K562 (cell line): Measurements from ENCODE around the gene DRC3. TPM values are rescaled to one million over a fixed set of nuclear protein-coding genes. Genes with fewer than 3 reads are reported as not detected.
A peak's percentile ranks its signal among the peaks of the same experiment; 100 is the strongest.

Experiments
- ARID3A ChIP-seq: IDR thresholded peaks from 2 replicates; pipeline ENCODE4 v1.6.1; 2012; ENCODE audit warnings: low read depth, low read length, improper control_type of control experiment, borderline replicate concordance
- BACH1 ChIP-seq: fragments of 200-800 bp; sonication (Bioruptor generic); IDR thresholded peaks from 2 replicates; pipeline ENCODE4 v1.6.1; 2016; ENCODE audit warnings: missing genetic modification characterization, missing compliant biosample characterization
- CBFA2T2 ChIP-seq: fragments of 450-650 bp; conservative IDR thresholded peaks from 2 replicates; pipeline ENCODE4 v1.6.1; 2017; ENCODE audit warnings: mild to moderate bottlenecking
- DDX20 ChIP-seq: fragments of 450-650 bp; IDR thresholded peaks from 2 replicates; pipeline ENCODE4 v1.6.1; 2016; ENCODE audit warnings: missing genetic modification characterization, low read depth, mild to moderate bottlenecking, missing compliant biosample characterization, moderate library complexity
- EHMT2 ChIP-seq: fragments of 450-650 bp; IDR thresholded peaks from 2 replicates; pipeline ENCODE4 v1.6.1; 2018; ENCODE audit warnings: antibody characterized with exemption
- GABPB1 ChIP-seq: sonication (generic); formaldehyde crosslinking; IDR thresholded peaks from 2 replicates; pipeline ENCODE4 v1.8.0; 2022; ENCODE audit warnings: mild to moderate bottlenecking, missing genetic modification reagents
- GABPB2 ChIP-seq: fragments of 250-450 bp; sonication (Bioruptor Pico); conservative IDR thresholded peaks from 2 replicates; pipeline ENCODE4 v1.5.1; 2021; ENCODE audit warnings: mild to moderate bottlenecking
- HMG20B ChIP-seq: fragments of 250-450 bp; sonication (Bioruptor Pico); IDR thresholded peaks from 2 replicates; pipeline ENCODE4 v1.5.0; 2021; ENCODE audit warnings: mild to moderate bottlenecking
- JUND ChIP-seq, 2 experiments: IDR thresholded peaks; 2 replicates in 1 of 2; 3 replicates in 1 of 2; pipeline ENCODE4 v1.6.1; 2011; ENCODE audit warnings: borderline replicate concordance in 2 of 2, low read depth in 2 of 2, low read length in 2 of 2, improper control_type of control experiment in 1 of 2, missing biosample characterization in 1 of 2, missing genetic modification characterization in 1 of 2, missing genetic modification reagents in 1 of 2
- MYC ChIP-seq, 2 experiments: fragments of 250-450 bp in 1 of 2; sonication (Bioruptor Pico) in 1 of 2; IDR thresholded peaks; 2 replicates each; pipeline versions ENCODE4 v1.5.1 to v1.6.1; 2012 to 2021; ENCODE audit warnings: low read depth in 2 of 2, borderline replicate concordance in 1 of 2, improper control_type of control experiment in 1 of 2, low read length in 1 of 2, mild to moderate bottlenecking in 1 of 2, moderate library complexity in 1 of 2
- NR2C1 ChIP-seq, 2 experiments: fragments of 450-650 bp; IDR thresholded peaks; 2 replicates each; pipeline ENCODE4 v1.6.1; 2017; ENCODE audit warnings: mild to moderate bottlenecking in 2 of 2, antibody characterized with exemption in 1 of 2, inconsistent platforms in 1 of 2, missing compliant biosample characterization in 1 of 2, missing genetic modification characterization in 1 of 2
- SMARCC2 ChIP-seq: fragments of 450-650 bp; IDR thresholded peaks from 2 replicates; pipeline ENCODE4 v1.6.1; 2017; ENCODE audit warnings: antibody characterized with exemption, moderate library complexity, mild to moderate bottlenecking, low read depth
- SRF ChIP-seq, 2 experiments: fragments of 250-450, 450-650 bp in 1 of 2; sonication (Bioruptor Pico) in 1 of 2; sonication (generic) in 1 of 2; formaldehyde crosslinking; IDR thresholded peaks; 2 replicates each; pipeline versions ENCODE4 v1.5.0 to v1.5.1; 2020 to 2022; ENCODE audit warnings: mild to moderate bottlenecking in 1 of 2, missing genetic modification reagents in 1 of 2
- TSC22D4 ChIP-seq: fragments of 450-650 bp; IDR thresholded peaks from 2 replicates; pipeline ENCODE4 v1.6.1; 2016; ENCODE audit warnings: missing genetic modification characterization, missing biosample characterization, control low read depth
- ZBTB17 ChIP-seq: fragments of 450-650 bp; formaldehyde crosslinking; IDR thresholded peaks from 2 replicates; pipeline ENCODE4 v1.4.0; 2020; ENCODE audit warnings: mild to moderate bottlenecking
- ZKSCAN8 ChIP-seq: fragments of 200-800 bp; sonication (Bioruptor generic); IDR thresholded peaks from 2 replicates; pipeline ENCODE4 v1.6.1; 2016; ENCODE audit warnings: missing genetic modification characterization, missing compliant biosample characterization
- ZNF384 ChIP-seq: IDR thresholded peaks from 2 replicates; pipeline ENCODE4 v1.6.1; 2012; ENCODE audit warnings: low read depth, low read length, improper control_type of control experiment
- ZNF512 ChIP-seq: IDR thresholded peaks from 2 replicates; pipeline ENCODE4 v1.6.1; 2016; ENCODE audit warnings: missing genetic modification characterization, missing compliant biosample characterization
- ZNF740 ChIP-seq, 3 experiments: fragments of 200-800 bp in 1 of 3; sonication (Bioruptor generic) in 1 of 3; sonication (generic) in 1 of 3; formaldehyde crosslinking in 1 of 3; IDR thresholded peaks; 2 replicates each; pipeline versions ENCODE4 v1.6.1 to v1.8.0; 2016 to 2022; ENCODE audit warnings: mild to moderate bottlenecking in 2 of 3, missing compliant biosample characterization in 2 of 3, missing genetic modification characterization in 2 of 3, missing genetic modification reagents in 1 of 3
- ZNF764 ChIP-seq: fragments of 250-450 bp; sonication (Bioruptor Pico); IDR thresholded peaks from 2 replicates; pipeline ENCODE4 v1.4.0; 2020; ENCODE audit warnings: low read depth, mild to moderate bottlenecking, moderate library complexity
- ZZZ3 ChIP-seq: fragments of 450-650 bp; IDR thresholded peaks from 2 replicates; pipeline ENCODE4 v1.6.1; 2016; ENCODE audit warnings: antibody characterized with exemption, mild to moderate bottlenecking, moderate library complexity
- polyA plus RNA-seq, 8 experiments: library from polyadenylated mRNA; depleted of rRNA in 4 of 8; stranded (reverse) in 5 of 8; unstranded in 3 of 8; fragments of >200 nt; fragmentation: Nextera tagmentation in 2 of 8; fragmentation: Illumina TruSeq in 1 of 8; extraction: Ambion mirVana in 2 of 8; extraction: Trizol in 1 of 8; gene quantifications; 2 replicates each; pipeline versions ENCODE4 v1.2.1 to v1.2.3, GENCODE V29; 2011 to 2014; ENCODE audit warnings: inconsistent platforms in 1 of 8, missing spikeins in 1 of 8
- total RNA-seq, 7 experiments: library from RNA; depleted of rRNA in 6 of 7; stranded (reverse); fragments of >200 nt in 6 of 7; fragmentation: Illumina TruSeq in 2 of 7; extraction: Trizol in 2 of 7; gene quantifications; 2 replicates each; pipeline versions ENCODE4 v1.2.1 to v1.2.3, GENCODE V29; 2011 to 2021; ENCODE audit warnings: low replicate concordance in 1 of 7

The DRC3 gene
- total and polyA plus RNA-seq, 9 of the 15 experiments (the other 6 are each of a cell fraction or from before 2014, with no cell fraction given) = 0.10 to 0.84 (median 0.30) TPM; not detected in 3

- TF ChIP-seq ZNF512 (no peak), EHMT2 (no peak), ZNF740 (CRISPR knock-in tag; IDR thresholded peaks at IDR 0.05) (no peak), ZNF740 (tag; IDR thresholded peaks at IDR 0.05) (no peak), GABPB2 (CRISPR knock-in tag) (no peak), JUND (IDR thresholded peaks at IDR 0.05; ENCODE audit: borderline replicate concordance, low read depth, low read length) (no peak), JUND (tag; IDR thresholded peaks at IDR 0.05; ENCODE audit: borderline replicate concordance, low read depth, low read length) (no peak), ZNF384 (no peak), SMARCC2 (no peak), GABPB1 (CRISPR knock-in tag) (peak; percentile 11; the same call in 1 of the 2 replicates), NR2C1 (IDR thresholded peaks at IDR 0.05) (peak; percentile 95), NR2C1 (tag; IDR thresholded peaks at IDR 0.05) (peak; percentile 96), BACH1 (tag) (no peak), TSC22D4 (tag) (no peak), ZZZ3 (no peak), ARID3A (peak; percentile 100), SRF (CRISPR knock-in tag; IDR thresholded peaks at IDR 0.05) (no peak; a peak in 1 of 4 replicates), DDX20 (tag) (no peak), CBFA2T2 (peak; percentile 98), HMG20B (CRISPR knock-in tag) (no peak), ZKSCAN8 (CRISPR knock-in tag) (no peak), ZBTB17 (no peak), ZNF764 (CRISPR knock-in tag) (no peak), MYC (IDR thresholded peaks at IDR 0.05; ENCODE audit: low read depth, low read length) (no peak), MYC (CRISPR knock-in tag; IDR thresholded peaks at IDR 0.05; ENCODE audit: borderline replicate concordance, low read depth) (no peak)
Observed at GRCh38 chr17:17972126-17972951, at the start of gene DRC3, which contains the start of gene TOM1L2 (continued).
